DND-41 (cell line): ENCODE measurements around the gene DNAJC17.

Source experiments
- CTCF ChIP-seq: IDR thresholded peaks from 2 replicates; pipeline ENCODE4 v1.5.1; 2012; ENCODE audit warnings: borderline replicate concordance, low read length, moderate library complexity, mild to moderate bottlenecking; ENCODE audit not compliant: poor library complexity, severe bottlenecking; ENCODE audit errors: extremely low read depth
- EZH2 ChIP-seq: IDR thresholded peaks from 3 replicates; pipeline ENCODE4 v1.6.1; 2012; ENCODE audit warnings: borderline replicate concordance, low read depth, mild to moderate bottlenecking, moderate library complexity, low read length, inconsistent platforms; ENCODE audit not compliant: severe bottlenecking

DNA sequence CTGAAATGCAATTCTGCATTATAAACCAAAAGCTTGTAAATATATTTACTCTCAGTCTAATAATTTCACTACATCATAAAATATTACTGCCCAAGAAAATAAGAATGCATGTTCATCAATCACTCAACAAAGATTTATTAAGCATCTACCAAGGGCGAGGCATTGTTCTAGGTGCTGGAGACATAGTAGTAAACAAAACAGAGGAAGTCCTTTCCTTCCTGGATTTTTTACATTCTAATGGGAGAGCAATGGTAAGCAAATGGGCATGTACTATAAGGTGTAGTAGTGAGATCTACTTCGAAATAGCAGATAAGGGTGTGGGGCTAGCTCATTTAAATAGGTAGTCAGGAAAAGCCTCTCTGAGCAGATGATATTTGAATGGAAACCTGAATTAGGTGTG, 11.2 kb downstream of the DNAJC17 start:
- TF ChIP-seq CTCF (no peak), EZH2 (no peak)
